CD14-positive monocyte (primary cell): ENCODE results near the gene TMEM26. TPM values are rescaled to one million over a fixed set of nuclear protein-coding genes. Genes with fewer than 3 reads are reported as not detected.

Source experiments
- DNase-seq, 3 donors: peaks; one replicate each; pipeline ENCODE4 v3.0.0-alpha.2; 2011 to 2022
- H2AFZ ChIP-seq: 2 replicates; pipeline ENCODE4 v1.6.0; 2012; ENCODE audit warnings: mild to moderate bottlenecking, low read depth, low read length, inconsistent platforms; ENCODE audit not compliant: insufficient read depth, poor library complexity, severe bottlenecking
- H3K27ac ChIP-seq, 2 donors: 1 replicate in 1 of 2; 2 replicates in 1 of 2; pipeline ENCODE4 v1.5.1; 2012 to 2013; ENCODE audit warnings: low read length in 2 of 2, control low read depth in 1 of 2, inconsistent platforms in 1 of 2, low read depth in 1 of 2, mild to moderate bottlenecking in 1 of 2
- H3K27me3 ChIP-seq, 2 donors: one replicate each; pipeline versions ENCODE4 v1.6.0 to v1.6.1; 2011 to 2013; ENCODE audit warnings: low read length in 2 of 2; ENCODE audit not compliant: control insufficient read depth in 2 of 2, insufficient read depth in 2 of 2
- H3K36me3 ChIP-seq, 2 donors: replicated peaks in 1 of 2; 1 replicate in 1 of 2; 2 replicates in 1 of 2; pipeline versions ENCODE4 v1.5.1 to v1.6.1; 2012 to 2013; ENCODE audit warnings: low read length in 2 of 2, control low read depth in 1 of 2, inconsistent platforms in 1 of 2, mild to moderate bottlenecking in 1 of 2; ENCODE audit not compliant: insufficient read depth in 2 of 2, control insufficient read depth in 1 of 2
- H3K4me1 ChIP-seq, 2 donors: 1 replicate in 1 of 2; 2 replicates in 1 of 2; pipeline versions ENCODE4 v1.5.1 to v1.6.1; 2012 to 2013; ENCODE audit warnings: low read length in 2 of 2, control low read depth in 1 of 2, inconsistent platforms in 1 of 2, mild to moderate bottlenecking in 1 of 2, moderate library complexity in 1 of 2; ENCODE audit not compliant: insufficient read depth in 2 of 2, control insufficient read depth in 1 of 2
- H3K4me2 ChIP-seq: replicated peaks from 2 replicates; pipeline ENCODE3; 2012; ENCODE audit warnings: low read length, moderate library complexity, mild to moderate bottlenecking; ENCODE audit not compliant: poor library complexity, severe bottlenecking; ENCODE audit errors: extremely low read depth
- H3K4me3 ChIP-seq, 3 experiments: fragments of 200-600 bp in 1 of 3; sonication (generic) in 1 of 3; replicated peaks in 1 of 3; 1 replicate in 2 of 3; 2 replicates in 1 of 3; pipeline ENCODE4 v1.5.1; 2011 to 2013; ENCODE audit warnings: low read length in 3 of 3, mild to moderate bottlenecking in 3 of 3, control low read depth in 2 of 3, low read depth in 2 of 3, inconsistent platforms in 1 of 3, moderate library complexity in 1 of 3
- H3K79me2 ChIP-seq: 2 replicates; pipeline ENCODE4 v1.6.0; 2012; ENCODE audit warnings: mild to moderate bottlenecking, control low read depth, inconsistent platforms, low read length, moderate library complexity; ENCODE audit not compliant: insufficient read depth
- H3K9ac ChIP-seq: 2 replicates; pipeline ENCODE4 v1.6.0; 2017; ENCODE audit warnings: low read length, mild to moderate bottlenecking; ENCODE audit not compliant: insufficient read depth, poor library complexity, severe bottlenecking
- H3K9me3 ChIP-seq, 2 donors: replicated peaks in 1 of 2; 1 replicate in 1 of 2; 2 replicates in 1 of 2; pipeline versions ENCODE4 v1.5.1 to v1.6.1; 2012 to 2013; ENCODE audit warnings: low read length in 2 of 2, control low read depth in 1 of 2; ENCODE audit not compliant: control insufficient read depth in 1 of 2, insufficient read depth in 1 of 2
- H4K20me1 ChIP-seq: 2 replicates; pipeline ENCODE4 v1.6.0; 2012; ENCODE audit warnings: mild to moderate bottlenecking, low read length, control low read depth, moderate library complexity; ENCODE audit not compliant: insufficient read depth
- H3K27ac Mint-ChIP-seq, 7 donors: one replicate each; pipeline ENCODE4 v1.8.0; 2020; ENCODE audit warnings: mild to moderate bottlenecking in 7 of 7, mixed read lengths in 7 of 7, moderate library complexity in 6 of 7, inconsistent platforms in 2 of 7
- H3K27me3 Mint-ChIP-seq, 3 donors: one replicate each; pipeline ENCODE4 v1.8.0; 2021 to 2022; ENCODE audit warnings: low read depth in 3 of 3, mild to moderate bottlenecking in 3 of 3, mixed read lengths in 3 of 3, moderate library complexity in 3 of 3, inconsistent platforms in 1 of 3
- H3K36me3 Mint-ChIP-seq, 2 donors: one replicate each; pipeline ENCODE4 v1.8.0; 2020; ENCODE audit warnings: mixed read lengths in 2 of 2, inconsistent platforms in 1 of 2, mild to moderate bottlenecking in 1 of 2
- H3K4me1 Mint-ChIP-seq: one replicate; pipeline ENCODE4 v1.8.0; 2020; ENCODE audit warnings: mild to moderate bottlenecking, mixed read lengths
- H3K4me3 Mint-ChIP-seq, 2 donors: one replicate each; pipeline ENCODE4 v1.8.0; 2020; ENCODE audit warnings: mild to moderate bottlenecking in 2 of 2, mixed read lengths in 2 of 2, moderate library complexity in 1 of 2
- H3K9me3 Mint-ChIP-seq, 7 donors: one replicate each; pipeline ENCODE4 v1.8.0; 2020 to 2022; ENCODE audit warnings: mixed read lengths in 7 of 7, mild to moderate bottlenecking in 6 of 7, moderate library complexity in 6 of 7, inconsistent platforms in 2 of 7
- CTCF ChIP-seq: fragments of 200-600 bp; IDR thresholded peaks from one replicate; pipeline ENCODE4 v1.8.0; 2022; ENCODE audit warnings: antibody characterized with exemption, mild to moderate bottlenecking
- WGBS: methylation state at CpG from one replicate; pipeline ENCODE4 v1.1.5; 2013; ENCODE audit warnings: missing lambda C conversion rate; ENCODE audit not compliant: insufficient coverage; 5-methylcytosine and 5-hydroxymethylcytosine counted together
- intact Hi-C, 2 donors: fragments of 100-400 bp; cut with micrococcal nuclease; formaldehyde crosslinking; loops; one replicate each; pipeline versions ENCODE4 v1.15.0 to v1.15.1; 2023
- polyA plus RNA-seq, 3 donors: library from polyadenylated mRNA; depleted of rRNA in 1 of 3; unstranded in 2 of 3; stranded (reverse) in 1 of 3; fragments of 300-500 nt in 2 of 3; fragments of >200 nt in 1 of 3; fragmentation: Illumina TruSeq in 2 of 3; gene quantifications; 1 replicate in 2 of 3; 2 replicates in 1 of 3; pipeline ENCODE4 v1.2.3, GENCODE V29; 2012 to 2021

Gene TMEM26
- polyA plus RNA-seq, 3 donors = not detected

DNA sequence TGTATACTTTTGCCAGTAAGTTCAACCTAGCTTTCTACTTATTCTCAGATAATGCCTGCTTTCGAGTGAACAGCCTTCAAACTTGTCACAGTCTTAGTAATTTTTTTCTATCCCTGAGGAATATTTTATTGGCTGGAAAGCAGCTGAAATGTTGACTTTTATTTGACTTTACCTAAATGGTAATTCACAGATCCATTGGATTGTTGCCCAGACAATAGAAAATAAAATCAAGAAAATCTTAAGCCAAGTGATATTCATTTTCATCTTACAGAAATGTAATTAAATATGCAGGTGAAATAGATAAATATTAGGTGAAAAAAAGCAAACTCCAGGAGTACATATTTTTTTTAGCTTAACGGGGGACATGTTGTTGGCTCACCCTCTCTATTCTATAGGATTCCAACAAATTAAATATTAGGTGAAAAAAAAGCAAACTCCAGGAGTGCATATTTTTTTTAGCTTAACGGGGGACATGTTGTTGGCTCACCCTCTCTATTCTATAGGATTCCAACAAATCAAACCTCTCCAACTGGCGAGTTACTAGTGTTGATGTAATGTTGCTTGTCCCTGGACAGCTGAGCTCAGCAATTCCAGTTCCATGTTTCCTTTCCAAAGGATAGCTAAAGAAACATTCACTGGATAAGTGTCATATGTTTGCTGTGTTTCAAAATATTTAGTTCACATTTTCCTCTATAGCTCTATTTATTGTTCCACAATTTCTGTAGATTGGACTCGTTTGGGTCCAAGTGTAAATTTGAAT, 4.2 kb downstream of the TMEM26 start:
- WGBS = no CpG with 5 or more reads among the region's 5 CpGs
- peaks cover 25 to 39% (median 28%) of the 10 kb centered on the region in 3 donors for H3K27me3 Mint-ChIP-seq
- intact Hi-C loops = no loop called here
- peaks cover 17% of the 10 kb centered on the region for H3K4me1 Mint-ChIP-seq
- TF ChIP-seq CTCF = no peak
- H3K4me3 Mint-ChIP-seq = no peak overlapping the region
- Histone ChIP-seq H3K9ac (no peak overlapping the region), H3K9me3 (peaks cover 0 to 11% of the 10 kb centered on the region in 2 donors), H3K4me2 (no peak overlapping the region), H3K36me3 (no peaks in the 10 kb centered on the region), H4K20me1 (no peaks in the 10 kb centered on the region), H3K27ac (no peak overlapping the region), H3K79me2 (no peaks in the 10 kb centered on the region), H3K4me1 (peaks cover 14 to 16% of the 10 kb centered on the region in 2 donors), H2AFZ (no peak overlapping the region), H3K27me3 (peaks cover 23 to 34% of the 10 kb centered on the region in 2 donors), H3K4me3 (no peak overlapping the region)
- no peaks in the 10 kb centered on the region for H3K36me3 Mint-ChIP-seq
- no peak for DNase-seq
- no peak overlapping the region for H3K27ac Mint-ChIP-seq
- peaks cover 0 to 6% (median 1%) of the 10 kb centered on the region in 7 donors for H3K9me3 Mint-ChIP-seq

GRCh38 chr10:61448091-61448490, 5.1 kb downstream of the TMEM26 start:
- H3K27ac Mint-ChIP-seq = no peak overlapping the region

More at GRCh38 chr10:61448091-61448490, 5.1 kb downstream of the TMEM26 start:
- peaks cover 18 to 31% (median 20%) of the 10 kb centered on the region in 3 donors for H3K27me3 Mint-ChIP-seq
- Histone ChIP-seq H4K20me1 (no peaks in the 10 kb centered on the region), H3K9ac (no peak overlapping the region), H3K27ac (no peak overlapping the region), H3K9me3 (peaks cover 0 to 11% of the 10 kb centered on the region in 2 donors), H3K27me3 (peaks cover 16 to 24% of the 10 kb centered on the region in 2 donors), H3K4me2 (no peak overlapping the region), H2AFZ (no peak overlapping the region), H3K4me1 (peaks cover 11 to 12% of the 10 kb centered on the region in 2 donors), H3K4me3 (no peak overlapping the region), H3K79me2 (no peaks in the 10 kb centered on the region), H3K36me3 (no peaks in the 10 kb centered on the region)
- no peaks in the 10 kb centered on the region for H3K36me3 Mint-ChIP-seq
- H3K9me3 Mint-ChIP-seq = peaks cover 0 to 9% (median 1%) of the 10 kb centered on the region in 7 donors
- peaks cover 12% of the 10 kb centered on the region for H3K4me1 Mint-ChIP-seq
- intact Hi-C loops = no loop called here
- 80% methylated on average over 1 of the region's 3 CpGs for WGBS
- H3K4me3 Mint-ChIP-seq = no peak overlapping the region
- no peak for TF ChIP-seq CTCF
- DNase-seq = no peak
